Stimulated activated CD4-positive, alpha-beta T cell treated with anti-CD3 and anti-CD28 coated beads, Interleukin-15, amount 100 ng/mL, for 1 hour (primary cell): ENCODE measurements around the gene MPND.

Source experiments
- DNase-seq, 2 donors: peaks; one replicate each; pipeline ENCODE4 v3.0.0-alpha.2; 2020; ENCODE audit warnings: low read depth in 1 of 2, low spot score in 1 of 2

The MPND gene, protein sequence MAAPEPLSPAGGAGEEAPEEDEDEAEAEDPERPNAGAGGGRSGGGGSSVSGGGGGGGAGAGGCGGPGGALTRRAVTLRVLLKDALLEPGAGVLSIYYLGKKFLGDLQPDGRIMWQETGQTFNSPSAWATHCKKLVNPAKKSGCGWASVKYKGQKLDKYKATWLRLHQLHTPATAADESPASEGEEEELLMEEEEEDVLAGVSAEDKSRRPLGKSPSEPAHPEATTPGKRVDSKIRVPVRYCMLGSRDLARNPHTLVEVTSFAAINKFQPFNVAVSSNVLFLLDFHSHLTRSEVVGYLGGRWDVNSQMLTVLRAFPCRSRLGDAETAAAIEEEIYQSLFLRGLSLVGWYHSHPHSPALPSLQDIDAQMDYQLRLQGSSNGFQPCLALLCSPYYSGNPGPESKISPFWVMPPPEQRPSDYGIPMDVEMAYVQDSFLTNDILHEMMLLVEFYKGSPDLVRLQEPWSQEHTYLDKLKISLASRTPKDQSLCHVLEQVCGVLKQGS

DNA sequence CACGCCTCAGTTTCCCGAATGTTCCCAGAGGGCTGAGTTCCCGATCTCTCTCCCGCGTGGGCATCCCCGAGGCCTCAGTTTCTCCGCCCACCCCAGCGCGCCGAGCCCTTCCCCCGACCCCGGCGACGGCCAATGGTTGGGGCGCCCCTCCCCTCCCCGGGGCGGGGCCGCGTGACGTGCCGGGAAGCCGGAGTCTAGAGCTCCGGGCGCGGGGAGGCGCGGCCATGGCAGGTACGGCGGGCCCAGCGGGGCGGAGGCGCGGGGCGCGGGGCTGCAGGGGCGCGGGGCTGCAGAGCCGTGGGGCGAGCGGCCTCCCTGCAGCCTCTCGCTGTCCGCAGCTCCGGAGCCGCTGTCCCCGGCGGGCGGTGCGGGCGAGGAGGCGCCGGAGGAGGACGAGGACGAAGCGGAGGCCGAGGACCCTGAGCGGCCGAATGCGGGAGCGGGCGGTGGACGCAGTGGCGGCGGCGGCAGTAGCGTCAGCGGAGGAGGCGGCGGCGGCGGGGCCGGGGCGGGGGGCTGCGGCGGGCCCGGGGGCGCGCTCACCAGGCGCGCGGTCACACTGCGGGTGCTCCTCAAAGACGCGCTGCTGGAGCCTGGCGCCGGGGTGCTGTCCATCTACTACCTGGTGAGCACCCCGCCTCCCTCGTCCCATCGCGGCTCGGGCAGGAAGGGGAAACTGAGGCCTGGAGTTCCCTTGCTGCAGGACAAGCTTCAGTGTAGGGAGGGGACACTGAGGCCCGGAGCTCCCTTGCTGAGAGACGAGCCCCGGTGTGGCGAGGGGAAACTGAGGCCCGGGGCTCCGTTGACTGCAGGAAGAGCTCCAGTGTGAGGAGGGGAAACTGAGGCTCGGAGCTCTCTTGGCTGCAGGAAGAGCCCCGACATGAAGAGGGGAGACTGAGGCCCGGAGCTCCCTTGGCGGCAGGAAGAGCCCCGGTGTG lies at the start of gene MPND:
TSS of gene MPND (plus strand) at position 193 of the 938 bp plus-strand sequence. CDS start at position 225, 32 bp downstream.
- peak; percentile 85 to 95 for DNase-seq

DNA sequence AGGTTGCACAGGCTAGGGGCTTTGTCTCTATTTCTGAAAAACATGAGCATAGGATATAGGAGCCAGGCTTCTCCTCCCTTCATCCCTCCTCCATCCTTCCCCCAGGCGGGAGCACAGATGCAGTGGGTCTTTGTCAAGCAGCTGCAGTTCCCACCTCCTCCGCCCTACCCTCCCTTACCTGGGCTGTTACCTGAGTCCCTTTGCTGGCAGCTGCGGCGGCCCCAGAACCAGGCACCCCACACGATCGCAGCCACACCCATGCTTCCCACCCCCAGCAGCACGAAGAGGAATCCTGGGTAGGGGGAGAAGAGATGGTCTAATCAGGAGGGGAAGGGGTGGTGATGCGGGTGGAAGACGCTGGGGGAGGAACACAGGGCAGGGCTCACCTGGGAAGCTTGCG lies 49.0 kb upstream of the MPND start:
- DNase-seq = no peak

DNA sequence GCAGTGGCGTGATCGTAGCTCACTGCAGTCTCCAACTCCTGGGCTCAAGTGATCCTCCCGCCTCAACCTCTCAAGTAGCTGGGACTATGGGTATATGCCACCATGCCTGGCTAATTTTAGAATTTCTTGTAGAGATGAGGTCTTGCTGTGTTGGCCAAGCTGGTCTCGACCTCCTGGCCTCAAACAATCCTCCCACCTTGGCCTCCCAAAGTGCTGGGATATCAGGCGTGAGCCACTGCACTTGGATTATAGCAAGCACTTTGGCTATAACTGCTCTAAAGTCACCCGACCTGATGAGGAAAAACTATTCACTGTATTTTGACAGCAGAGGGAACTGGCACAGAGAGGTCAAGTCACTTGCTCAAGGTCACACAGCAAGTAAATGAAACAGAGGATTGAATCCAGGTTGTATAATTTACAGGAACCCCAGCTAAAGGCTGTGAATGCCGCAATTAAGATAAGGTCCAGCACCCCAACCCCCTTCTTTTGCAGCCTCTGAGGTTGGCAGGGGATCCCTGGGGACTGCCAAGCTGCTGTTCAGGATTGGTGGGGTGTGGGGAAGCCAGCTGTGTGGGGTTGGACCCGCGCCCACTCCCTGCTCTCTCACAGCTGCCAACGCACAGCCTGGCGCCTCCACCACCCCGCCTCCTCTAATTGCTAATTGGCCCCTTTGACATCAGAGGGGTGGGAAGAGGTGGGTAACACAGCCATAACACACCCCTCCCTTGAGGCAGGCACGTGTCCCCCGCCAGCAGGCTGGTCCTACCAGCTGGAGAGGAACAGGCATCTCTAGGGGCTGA lies 47.2 kb upstream of the MPND start:
- no peak for DNase-seq

DNA sequence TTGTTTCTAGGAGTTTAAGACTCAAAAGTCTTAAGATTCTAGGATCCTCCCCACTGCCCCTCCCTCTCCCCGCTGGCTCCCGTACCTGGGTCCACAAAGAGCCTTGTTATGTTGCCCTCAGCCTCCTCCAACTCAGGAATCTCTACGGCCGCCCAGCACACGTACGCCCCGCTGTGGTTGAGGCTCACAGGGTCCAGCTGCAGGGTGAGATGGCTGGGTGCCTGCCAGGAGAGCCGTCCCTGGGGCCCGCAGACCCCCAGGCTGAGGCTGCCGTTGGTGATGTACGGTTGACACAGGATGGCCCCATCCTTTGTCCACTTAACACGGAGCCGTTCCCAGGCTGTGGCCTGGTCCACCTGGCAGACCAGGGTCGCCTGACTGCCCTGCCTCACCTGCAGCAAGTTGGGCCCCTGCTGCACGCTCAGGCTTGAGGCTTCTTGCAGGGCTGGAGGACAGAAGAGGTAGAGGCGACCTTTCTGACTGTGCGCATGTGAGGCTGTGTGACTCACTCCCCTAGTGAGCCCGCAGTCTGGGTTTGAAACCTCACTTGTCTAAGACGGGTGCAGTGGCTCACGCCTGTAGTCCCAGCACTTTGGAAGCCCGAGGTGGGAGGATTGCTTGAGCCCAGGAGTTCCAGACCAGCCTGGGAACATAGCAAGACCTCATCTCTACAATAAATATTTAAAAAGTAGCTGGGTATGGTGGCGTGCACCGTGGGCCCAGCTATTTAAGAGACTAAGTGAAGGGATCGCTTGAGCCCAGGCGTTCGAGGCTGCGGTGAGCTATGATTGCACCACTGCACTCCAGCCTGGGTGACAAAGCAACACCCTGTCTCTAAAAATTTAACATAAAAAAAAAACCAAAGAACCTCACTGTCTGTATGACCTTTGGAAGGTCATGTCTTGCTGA lies 45.2 kb upstream of the MPND start:
- no peak for DNase-seq

DNA sequence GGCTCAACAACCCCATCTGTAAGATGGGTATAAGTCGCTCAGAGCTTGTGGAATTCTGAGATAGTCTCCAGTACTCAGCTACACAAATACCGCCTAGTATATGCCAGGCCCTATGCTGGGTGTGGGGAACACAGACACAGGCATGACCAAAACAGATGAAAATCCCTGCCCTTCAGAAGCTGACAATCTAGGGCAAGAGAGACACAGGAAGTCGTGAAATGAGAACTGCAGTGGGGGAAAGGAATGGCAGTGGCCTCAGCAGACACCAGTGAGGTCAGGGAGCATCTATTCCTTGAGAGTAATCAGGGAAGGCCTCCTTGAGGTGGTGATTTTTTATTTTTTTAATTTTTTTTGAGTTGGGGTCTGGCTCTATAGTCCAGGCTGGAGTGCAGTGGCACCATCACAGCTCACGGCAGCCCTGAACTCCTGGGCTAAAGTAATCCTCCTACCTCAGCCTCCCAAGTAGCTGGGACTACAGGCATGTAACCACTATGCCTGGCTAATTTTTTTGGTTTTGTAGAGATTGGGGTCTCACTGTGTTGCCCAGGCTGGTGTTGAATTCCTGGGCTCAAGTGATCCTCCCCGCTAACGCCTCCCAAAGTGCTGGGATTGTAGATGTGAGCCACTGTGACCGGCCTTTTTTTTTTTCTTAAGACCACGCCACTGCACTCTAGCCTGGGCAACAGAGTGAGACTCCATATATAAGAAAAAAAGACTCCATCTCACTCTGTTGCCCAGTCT lies 44.4 kb upstream of the MPND start:
- no peak for DNase-seq

DNA sequence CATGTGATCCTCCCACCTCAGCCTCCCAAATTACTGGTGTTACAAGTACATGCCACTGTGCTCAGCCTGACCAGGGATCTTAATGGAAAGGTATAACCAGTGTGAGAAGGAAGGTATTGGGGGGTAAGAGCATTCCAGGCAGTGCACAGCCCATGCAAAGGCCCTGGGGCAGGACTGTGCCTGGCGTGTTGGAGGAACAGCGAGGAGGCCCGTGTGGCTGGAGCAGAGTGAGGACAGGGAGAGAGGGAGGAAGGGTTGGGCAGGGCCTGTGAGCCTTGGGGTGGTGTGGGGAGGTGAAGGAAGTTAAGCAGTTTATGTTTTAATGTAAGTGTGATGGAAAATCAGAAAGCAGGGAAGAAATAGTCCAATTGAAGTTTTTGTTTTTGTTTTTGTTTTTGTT lies 42.8 kb upstream of the MPND start:
- no peak for DNase-seq

DNA sequence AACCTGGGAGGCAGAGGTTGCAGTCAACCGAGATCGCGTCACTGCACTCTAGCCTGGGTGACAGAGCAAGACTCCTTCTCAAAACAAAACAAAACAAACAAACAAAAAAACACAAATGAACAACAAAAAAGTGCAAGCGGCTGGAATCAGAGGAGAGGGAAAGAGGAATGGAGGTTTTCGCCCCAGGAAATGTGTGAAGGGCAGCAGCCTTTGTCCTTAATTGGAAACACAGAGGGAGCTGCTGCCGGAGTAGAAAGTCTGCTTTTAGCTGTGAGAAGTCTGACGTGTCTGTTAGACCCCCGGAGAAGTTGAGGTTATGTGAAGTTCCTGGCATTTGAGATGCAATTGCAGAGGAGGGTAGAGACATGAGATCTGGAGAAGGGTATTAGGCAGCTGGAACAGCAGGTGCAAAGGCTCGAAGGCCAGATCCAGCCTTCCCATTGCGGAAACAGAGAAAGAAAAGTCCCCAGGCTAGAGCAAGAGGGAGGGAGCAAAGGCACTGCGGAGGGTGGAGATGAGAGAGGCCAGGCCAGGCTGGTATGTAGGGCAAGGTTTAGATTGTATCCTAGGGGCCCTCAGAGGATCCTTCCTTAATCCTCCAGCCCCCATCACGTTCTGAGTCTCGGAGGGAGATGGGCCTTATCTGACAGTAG lies 41.6 kb upstream of the MPND start:
- DNase-seq = no peak

DNA sequence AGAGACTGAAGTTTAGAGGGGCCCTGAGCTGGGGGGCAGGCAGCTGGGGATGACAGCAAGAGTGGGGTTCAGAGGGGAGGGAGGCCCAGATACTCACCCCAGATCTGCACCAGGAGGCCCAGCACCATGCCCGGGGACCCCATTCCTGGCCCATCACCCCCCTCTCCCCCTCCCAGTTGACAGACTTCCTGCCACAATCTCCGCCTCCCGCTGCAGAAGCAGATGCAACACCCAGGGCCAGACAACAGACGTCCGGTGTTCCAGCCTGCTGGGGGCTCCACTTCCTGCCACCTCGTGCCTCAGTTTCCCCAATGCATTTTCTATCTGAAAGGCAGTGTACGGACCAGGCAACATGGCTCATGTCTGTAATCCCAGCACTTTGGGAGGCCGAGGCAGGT lies 41.1 kb upstream of the MPND start, which contains the start of gene TMIGD2:
TSS of gene TMIGD2 (minus strand) at position 147 of the 398 bp plus-strand sequence. CDS start at position 143, 4 bp downstream.
- DNase-seq = no peak

DNA sequence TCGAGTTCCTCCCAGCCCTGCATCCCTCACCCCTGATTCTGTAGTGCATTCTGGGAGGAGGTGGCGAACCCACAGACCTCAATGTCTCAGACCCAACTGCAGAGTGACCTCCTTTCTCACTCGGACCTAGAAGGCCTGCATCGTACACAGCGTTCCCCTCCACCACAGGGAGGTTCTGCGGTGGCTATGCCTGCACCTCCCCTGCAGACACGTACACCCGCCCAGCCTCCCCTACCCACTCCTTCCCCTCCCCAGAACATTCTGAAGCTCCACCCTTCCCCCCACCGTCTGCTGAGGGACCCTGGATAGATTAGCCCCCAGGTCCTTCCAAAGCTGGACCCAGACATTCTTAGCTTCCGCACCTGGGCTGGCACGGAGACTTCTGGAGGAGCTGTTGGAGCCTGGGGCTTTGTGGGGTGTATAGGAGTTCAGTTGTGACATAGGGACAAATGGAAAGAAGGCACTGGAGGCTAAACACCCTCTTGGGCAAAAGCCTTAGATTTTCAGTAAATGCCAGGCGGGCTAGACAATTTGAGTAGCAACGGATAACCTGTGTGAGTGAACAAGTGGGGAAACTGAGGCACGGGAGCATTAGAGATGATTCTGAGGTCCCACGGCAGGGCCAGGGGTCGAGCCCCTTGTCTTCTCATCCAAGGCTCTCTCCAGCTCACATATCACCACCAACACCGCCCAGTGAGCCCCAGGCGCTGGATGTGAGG lies 39.4 kb upstream of the MPND start:
- DNase-seq = no peak

DNA sequence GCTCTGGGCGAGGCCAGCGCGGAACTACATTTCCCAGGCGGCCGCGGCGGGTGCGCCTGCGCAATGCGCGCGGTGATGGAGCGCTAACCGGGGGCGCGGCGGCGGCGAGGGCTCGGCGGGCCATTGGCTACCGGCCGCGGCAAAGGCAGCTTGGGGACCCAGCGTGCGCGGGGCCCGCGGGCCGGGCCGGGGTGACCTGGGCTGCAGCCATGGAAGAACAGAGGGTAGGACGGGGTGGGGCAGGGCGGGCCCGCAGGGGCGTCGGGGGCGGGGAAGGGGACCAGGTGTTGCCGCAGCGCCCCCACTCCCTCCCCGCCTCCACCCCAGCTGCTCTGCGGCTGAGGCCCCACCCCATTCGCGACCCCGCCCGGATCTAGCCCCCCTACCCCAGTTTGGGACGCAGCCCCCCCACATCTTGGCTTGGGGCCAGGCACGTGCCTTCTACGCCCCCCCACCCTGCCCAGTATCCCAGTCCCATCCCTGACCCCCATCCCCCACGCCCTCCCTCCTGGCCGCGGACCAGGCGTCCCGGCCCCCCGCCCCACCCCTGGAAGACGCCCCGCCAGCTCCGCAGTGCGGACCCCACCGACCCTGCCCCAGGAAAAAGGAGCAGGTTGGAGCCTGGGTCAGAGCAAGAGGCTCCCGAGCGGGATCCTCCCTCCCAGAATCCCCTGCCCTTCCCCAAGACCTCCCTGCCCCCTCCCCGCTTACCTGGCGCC lies 38.7 kb upstream of the MPND start, which contains the start of gene FSD1:
TSS of gene FSD1 (plus strand) at position 61 of the 719 bp plus-strand sequence. CDS start at position 210, 149 bp downstream.
- peak; percentile 15 to 66 for DNase-seq

DNA sequence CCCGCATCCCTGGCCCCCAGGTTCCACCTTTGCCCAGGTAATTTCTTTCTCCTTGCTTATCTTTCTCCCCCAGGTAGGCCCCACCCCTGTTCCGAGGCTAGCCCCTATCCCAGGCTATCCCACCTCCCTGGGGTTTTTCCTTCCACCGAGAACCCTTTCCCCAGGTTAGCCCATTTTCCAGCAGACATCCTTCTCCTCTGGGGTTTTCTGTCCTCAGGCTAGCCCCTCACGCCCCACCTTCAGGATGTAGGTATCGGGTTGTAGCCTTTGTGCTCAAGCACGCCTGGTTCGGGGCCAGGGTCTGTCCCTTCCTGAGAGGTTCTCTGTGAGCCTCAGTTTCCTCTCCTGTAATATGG lies 38.1 kb upstream of the MPND start:
- no peak for DNase-seq

DNA sequence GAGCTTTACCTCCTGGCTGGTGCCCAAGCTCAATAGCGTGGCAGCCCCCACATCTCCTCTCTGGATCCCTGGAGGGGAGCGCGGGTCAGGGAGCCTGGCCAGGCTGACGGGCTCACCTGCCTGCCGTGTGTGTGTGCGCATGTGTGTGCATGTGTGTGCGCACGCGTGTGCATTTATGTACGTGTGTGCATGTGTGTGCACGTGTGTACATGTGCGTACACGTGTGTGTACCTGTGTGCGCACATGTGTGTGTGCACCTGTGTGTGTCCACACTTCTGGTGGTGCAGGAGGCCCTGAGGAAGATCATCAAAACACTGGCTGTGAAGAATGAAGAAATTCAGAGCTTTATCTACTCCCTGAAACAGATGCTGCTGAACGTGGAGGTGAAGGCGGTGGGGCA lies 37.7 kb upstream of the MPND start:
- no peak for DNase-seq

DNA sequence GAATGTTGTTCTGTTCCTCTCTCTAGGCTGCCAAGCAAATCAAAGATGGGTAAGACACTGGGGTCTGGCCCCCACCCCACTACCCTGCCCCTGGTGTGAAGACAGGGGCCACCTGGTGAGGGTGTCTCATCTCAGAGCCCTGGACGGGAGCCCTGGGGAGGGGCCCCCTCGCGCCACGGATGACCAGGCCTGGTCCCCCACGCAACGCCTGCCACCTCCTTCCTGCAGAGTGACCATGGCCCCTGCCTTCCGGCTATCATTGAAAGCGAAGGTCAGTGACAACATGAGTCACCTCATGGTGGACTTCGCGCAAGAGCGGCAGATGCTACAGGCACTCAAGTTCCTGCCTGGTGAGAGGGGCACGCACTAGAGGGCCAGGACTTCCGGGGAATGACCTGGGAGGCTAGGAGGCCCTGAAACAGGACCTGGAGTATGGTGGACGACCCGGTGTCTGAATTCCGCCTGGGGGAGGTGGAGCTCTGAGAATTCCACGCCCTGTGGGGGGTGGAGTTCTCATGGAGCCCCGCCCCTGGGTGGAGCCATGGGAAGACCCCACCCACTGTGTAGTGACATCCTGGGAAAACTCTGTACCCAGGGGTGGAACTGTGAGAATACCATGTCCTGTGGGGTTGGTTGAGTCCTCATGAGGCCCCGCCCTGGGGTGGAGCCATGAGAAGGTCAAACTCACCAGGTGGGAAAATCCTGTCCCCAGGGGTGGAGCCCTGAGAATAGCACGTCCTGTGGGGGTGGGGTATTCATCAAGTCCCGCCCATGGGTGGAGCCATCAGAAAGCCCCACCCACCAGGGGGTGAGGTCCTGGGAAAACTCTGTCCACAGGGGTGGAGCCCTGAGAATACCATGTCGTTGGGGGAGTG lies 32.9 kb upstream of the MPND start:
- DNase-seq = no peak

DNA sequence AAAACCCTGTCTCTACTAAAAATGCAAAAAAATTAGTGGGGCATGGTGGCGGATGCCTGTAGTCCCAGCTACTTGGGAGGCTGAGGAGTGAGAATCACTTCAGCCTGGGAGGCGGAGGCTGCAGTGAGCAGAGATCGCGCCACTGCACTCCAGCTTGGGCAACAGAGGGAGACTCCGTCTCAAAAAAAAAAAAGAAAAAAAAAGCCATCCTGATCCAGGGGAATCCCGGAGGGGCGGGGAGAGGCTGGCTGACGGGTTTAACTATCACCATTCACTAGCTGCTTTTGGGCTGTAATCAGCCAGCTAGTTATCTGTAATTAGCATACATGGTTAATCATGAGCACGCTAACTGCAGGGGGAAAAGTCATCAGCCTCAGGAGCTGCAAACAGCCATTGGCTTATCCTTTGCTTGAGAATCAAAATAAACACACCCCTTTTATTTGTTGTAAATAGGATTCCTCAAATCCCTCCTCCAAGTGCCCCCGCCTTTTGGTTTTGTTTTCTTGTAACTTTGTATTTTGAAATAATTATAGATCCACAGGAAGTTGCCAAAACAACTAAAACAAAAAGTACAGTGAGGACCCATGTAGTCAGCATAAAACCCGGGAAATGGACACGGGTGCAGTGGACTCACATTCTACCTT lies 29.4 kb upstream of the MPND start:
- no peak for DNase-seq

DNA sequence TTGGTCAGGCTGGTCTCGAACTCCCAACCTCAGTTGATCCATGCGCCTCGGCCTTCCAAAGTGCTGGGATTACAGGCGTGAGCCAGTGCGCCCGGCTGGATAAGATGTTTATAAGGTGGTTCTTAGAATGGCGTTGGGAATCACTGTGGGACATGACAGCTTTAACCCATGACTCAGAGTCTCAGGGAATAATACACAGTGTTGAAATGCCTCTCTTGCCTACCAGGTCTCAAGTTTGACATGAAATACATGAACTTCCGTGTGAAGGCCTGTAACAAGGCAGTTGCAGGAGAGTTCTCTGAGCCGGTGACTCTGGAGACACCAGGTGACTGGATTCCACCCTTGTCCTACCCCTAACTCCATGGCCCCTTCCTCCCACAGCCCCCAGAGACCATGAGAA lies 26.4 kb upstream of the MPND start:
- DNase-seq = no peak

DNA sequence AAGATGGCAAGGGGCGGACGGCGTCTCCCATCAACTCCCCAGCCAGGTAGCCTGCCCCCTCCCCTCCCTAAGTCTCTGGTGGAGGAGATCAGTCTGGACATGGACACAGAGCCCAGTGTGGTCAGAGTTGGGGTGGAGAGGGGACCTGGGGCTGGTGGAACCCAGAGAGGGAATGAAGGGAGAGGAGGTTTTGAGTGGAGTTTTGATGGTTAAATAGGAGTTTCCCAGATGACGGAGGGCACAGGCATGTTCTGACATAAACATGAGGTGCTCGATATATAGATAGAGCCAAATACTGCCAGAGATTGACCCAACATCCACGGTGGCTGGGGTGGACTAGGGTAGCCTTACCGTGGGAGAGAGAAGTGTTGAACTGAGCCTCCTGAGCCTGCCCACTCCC lies 24.9 kb upstream of the MPND start:
- DNase-seq = no peak
